Astrocyte of the spinal cord (primary cell): ENCODE data around the gene LRRC4C.

Source experiments
- DNase-seq: peaks from one replicate; pipeline ENCODE4 v3.0.0; 2011; ENCODE audit warnings: low read depth, low spot score
- H3K4me3 ChIP-seq: 2 replicates; pipeline ENCODE4 v1.5.1; 2011; ENCODE audit warnings: low read depth, mild to moderate bottlenecking, low read length, moderate library complexity
- CTCF ChIP-seq: IDR thresholded peaks from 2 replicates; pipeline ENCODE4 v1.5.1; 2012; ENCODE audit warnings: low read depth, mild to moderate bottlenecking, low read length, inconsistent platforms
- in situ Hi-C: cut with HindIII; loops from 2 replicates; pipeline ENCODE4 v1.10.0; 2017; ENCODE audit warnings: low sequenced_read_pairs

The LRRC4C gene

GRCh38 chr11:40387240-40387980 is 1072.0 kb downstream of the LRRC4C start:
- TF ChIP-seq CTCF, result no peak
- H3K4me3 ChIP-seq, result no peak overlapping the region
- in situ Hi-C loops, result no loop called here
- DNase-seq, result no peak

GRCh38 chr11:40384991-40385390 is 1074.5 kb downstream of the LRRC4C start:
- DNase-seq, result peak; percentile 29
- no peak overlapping the region for H3K4me3 ChIP-seq
- TF ChIP-seq CTCF, result no peak
- in situ Hi-C loops, result no loop called here

- no peak for TF ChIP-seq CTCF
- no peak for DNase-seq
- in situ Hi-C loops, result no loop called here
- no peak overlapping the region for H3K4me3 ChIP-seq
Measured at GRCh38 chr11:40381481-40381880, 1078.0 kb downstream of the LRRC4C start.

GRCh38 chr11:40380835-40381234 is 1078.6 kb downstream of the LRRC4C start:
- in situ Hi-C loops, result no loop called here
- DNase-seq, result no peak
- no peak for TF ChIP-seq CTCF
- H3K4me3 ChIP-seq, result no peak overlapping the region

- DNase-seq, result no peak
- TF ChIP-seq CTCF, result no peak
- no peak overlapping the region for H3K4me3 ChIP-seq
- in situ Hi-C loops, result no loop called here
Measured at GRCh38 chr11:40376331-40376730, 1083.1 kb downstream of the LRRC4C start.

GRCh38 chr11:40370821-40371616 is 1088.4 kb downstream of the LRRC4C start:
- in situ Hi-C loops, result no loop called here
- TF ChIP-seq CTCF, result no peak
- no peak for DNase-seq
- no peak overlapping the region for H3K4me3 ChIP-seq
